Measurements from ENCODE around the gene SLC25A18. TPM values are rescaled to one million over a fixed set of nuclear protein-coding genes. Genes with fewer than 3 reads are reported as not detected.
A peak's percentile ranks its signal among the peaks of the same experiment; 100 is the strongest.
"Not testable (repeated sequence)": the region's sequence is repeated elsewhere in the genome, so short reads cannot be mapped to it uniquely, and the experiment has no call there.

SLC25A18 gene
- 0.78 TPM for total RNA-seq

- DNase-seq (ENCODE audit: low spot score): no peak
Observed at GRCh38 chr22:17562906-17563870, at the start of gene SLC25A18. SLC25A18 (plus strand) TSS chr22:17563498; CDS start chr22:17579945, 16,447 bp downstream.

DNA sequence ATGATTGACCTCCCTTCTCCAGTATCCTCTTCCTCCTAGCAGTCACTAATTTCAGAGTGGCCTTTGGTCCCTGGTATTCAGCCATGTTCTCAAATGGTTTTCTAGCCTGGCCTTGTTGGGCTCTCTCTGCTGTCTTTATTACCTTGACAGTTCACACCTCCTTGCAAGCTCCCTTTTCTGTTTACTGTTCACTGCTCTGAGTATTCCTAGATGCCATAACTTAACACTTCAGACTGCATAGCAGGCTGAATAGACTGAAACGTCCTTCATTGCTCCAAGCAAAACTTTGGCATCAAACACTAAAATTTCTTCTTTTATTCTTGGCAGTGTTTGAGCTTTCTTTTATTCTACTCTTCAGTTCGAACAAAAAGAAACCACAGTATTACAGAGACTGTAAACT is 49.7 kb upstream of the SLC25A18 start:
- no peak for DNase-seq (ENCODE audit: low spot score)

GRCh38 chr22:17514084-17514483 is 49.2 kb upstream of the SLC25A18 start:
- DNase-seq (ENCODE audit: low spot score): no peak

- DNase-seq (ENCODE audit: low spot score): no peak
Observed at GRCh38 chr22:17518406-17518805, 44.9 kb upstream of the SLC25A18 start.

- not testable (repeated sequence) for DNase-seq (ENCODE audit: low spot score)
Observed at GRCh38 chr22:17521971-17522370, 41.3 kb upstream of the SLC25A18 start.

- no peak for DNase-seq (ENCODE audit: low spot score)
Observed at GRCh38 chr22:17523925-17524324, 39.4 kb upstream of the SLC25A18 start.

DNA sequence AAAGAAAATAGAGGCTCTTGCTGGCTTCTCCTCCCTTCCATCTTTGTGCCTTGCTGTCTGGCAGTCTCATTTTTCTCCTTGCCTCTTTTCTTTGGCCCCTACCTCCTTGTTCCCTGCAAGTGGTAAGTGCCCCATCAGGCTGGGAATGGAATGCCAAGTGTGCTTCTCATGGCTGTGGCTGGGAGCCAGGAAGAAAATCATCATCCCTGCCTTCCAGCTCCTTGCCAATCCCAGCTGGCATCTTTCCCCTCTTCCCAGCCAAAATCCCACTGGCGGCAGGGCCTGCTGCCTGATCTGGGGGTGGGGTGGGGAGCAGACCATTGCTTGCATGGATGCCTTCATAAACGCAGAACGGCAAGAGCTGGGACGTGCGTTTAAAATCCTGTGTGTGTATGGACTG is 27.0 kb upstream of the SLC25A18 start:
- peak; percentile 53 for DNase-seq (ENCODE audit: low spot score)

DNA sequence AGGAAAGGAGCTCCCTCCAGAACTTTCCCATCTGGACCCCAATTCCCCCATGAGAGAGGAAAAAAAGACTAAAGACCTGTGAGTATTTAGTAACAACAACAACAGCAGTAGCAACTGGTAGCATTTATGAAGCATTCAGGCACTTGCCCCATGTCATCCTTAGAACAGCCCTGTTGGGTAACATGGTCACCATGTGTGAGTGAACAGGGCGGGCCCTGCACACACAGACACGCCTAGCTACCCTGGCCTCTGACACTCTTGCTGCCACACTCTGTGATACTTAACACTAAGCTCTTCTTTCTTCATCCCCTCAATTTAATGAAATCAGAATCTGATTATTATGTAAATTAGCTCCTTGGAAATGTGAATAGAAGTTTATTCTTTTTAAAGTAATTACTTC is 26.1 kb upstream of the SLC25A18 start:
- no peak for DNase-seq (ENCODE audit: low spot score)

GRCh38 chr22:17540481-17540880 is 22.8 kb upstream of the SLC25A18 start:
- no peak for DNase-seq (ENCODE audit: low spot score)

- no peak for DNase-seq (ENCODE audit: low spot score)
Observed at GRCh38 chr22:17541476-17541875, 21.8 kb upstream of the SLC25A18 start.

DNA sequence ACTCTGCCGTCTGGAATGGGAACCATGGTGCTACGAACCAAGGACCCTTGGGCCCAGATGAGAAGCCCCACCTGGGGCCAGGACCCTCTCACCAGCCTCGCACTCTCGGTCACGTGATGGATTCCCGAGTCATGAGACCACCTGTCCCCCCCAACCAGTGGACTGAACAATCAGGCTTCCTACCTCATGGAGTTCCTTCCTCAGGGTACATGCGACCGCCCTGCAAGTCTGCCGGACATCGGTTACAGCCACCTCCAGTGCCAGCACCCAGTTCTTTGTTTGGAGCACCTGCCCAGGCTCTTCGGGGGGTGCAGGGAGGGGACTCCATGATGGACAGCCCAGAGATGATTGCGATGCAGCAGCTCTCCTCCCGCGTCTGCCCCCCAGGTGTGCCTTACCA is 20.8 kb upstream of the SLC25A18 start:
- no peak for DNase-seq (ENCODE audit: low spot score)

GRCh38 chr22:17548010-17548755 is 15.1 kb upstream of the SLC25A18 start:
- no peak for DNase-seq (ENCODE audit: low spot score)

- no peak for DNase-seq (ENCODE audit: low spot score)
Observed at GRCh38 chr22:17548756-17549035, 14.6 kb upstream of the SLC25A18 start.

DNA sequence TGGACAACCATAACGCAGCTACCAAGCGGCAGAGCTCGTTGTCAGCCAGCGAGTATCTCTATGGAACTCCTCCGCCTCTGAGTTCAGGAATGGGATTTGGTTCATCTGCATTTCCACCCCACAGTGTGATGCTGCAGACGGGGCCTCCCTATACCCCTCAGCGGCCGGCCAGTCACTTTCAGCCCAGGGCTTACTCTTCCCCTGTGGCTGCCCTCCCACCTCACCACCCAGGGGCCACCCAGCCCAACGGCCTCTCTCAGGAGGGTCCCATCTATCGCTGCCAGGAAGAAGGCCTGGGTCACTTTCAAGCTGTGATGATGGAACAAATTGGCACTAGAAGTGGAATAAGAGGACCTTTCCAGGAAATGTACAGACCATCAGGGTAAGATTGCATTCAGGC is 14.1 kb upstream of the SLC25A18 start:
- no peak for DNase-seq (ENCODE audit: low spot score)

- no peak for DNase-seq (ENCODE audit: low spot score)
Observed at GRCh38 chr22:17549655-17550054, 13.6 kb upstream of the SLC25A18 start.

GRCh38 chr22:17552737-17553136 is 10.6 kb upstream of the SLC25A18 start:
- no peak for DNase-seq (ENCODE audit: low spot score)

- no peak for DNase-seq (ENCODE audit: low spot score)
Observed at GRCh38 chr22:17554814-17555213, 8.5 kb upstream of the SLC25A18 start.

DNA sequence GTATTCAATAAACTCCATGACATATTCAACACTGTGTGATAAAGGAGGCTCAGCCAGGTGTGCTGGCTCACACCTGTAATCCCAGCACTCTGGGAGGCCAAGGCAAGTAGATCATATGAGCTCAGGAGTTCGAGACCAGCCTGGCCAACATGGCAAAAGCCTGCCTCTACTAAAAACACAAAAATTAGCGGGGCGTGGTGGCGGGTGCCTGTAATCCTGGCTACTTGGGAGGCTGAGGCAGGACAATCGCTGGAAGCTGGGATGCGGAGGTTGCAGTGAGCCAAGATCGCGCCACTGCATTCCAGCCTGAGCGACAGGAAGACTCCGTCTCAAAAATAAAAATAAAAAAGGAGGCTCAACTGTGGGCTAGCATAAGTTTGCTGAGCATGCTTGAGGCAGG is 4.1 kb upstream of the SLC25A18 start:
- no peak for DNase-seq (ENCODE audit: low spot score)

- DNase-seq (ENCODE audit: low spot score): no peak
Observed at GRCh38 chr22:17563936-17564391, 666 bp downstream of the SLC25A18 start.

- not testable (repeated sequence) for DNase-seq (ENCODE audit: low spot score)
Observed at GRCh38 chr22:17566016-17566687, 2.9 kb downstream of the SLC25A18 start.

GRCh38 chr22:17566776-17567175 is 3.5 kb downstream of the SLC25A18 start:
- no peak for DNase-seq (ENCODE audit: low spot score)

GRCh38 chr22:17569971-17570511 is 6.7 kb downstream of the SLC25A18 start:
- DNase-seq (ENCODE audit: low spot score): no peak
